ENCODE results near the gene CEP112. TPM values are rescaled to one million over a fixed set of nuclear protein-coding genes. Genes with fewer than 3 reads are reported as not detected.

Gene CEP112
- total and polyA plus RNA-seq, 2 donors = 12.4 to 36.6 TPM

DNA sequence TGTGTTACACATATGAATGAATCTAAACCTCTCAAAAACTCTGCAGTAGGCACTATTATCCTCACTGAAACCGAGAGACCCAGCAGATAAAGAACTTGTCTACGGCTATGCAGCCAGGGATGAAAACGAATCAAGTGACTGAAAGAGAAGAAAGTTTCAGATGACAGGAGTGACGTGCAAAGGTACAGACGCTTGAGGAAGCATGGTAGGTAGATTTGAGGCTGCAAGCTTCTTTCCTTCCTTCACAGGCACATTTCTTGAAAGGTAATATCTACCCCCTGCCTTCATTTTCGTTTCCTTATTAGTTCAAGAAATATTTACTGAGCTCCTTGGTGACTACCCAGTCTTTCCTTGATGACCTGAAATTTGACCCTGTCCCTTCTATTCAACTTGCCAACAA, 418.9 kb downstream of the CEP112 start:
- Histone ChIP-seq H3K4me3 (ENCODE audit: low read depth, low read length) (no peak overlapping the region), H3K4me1 (ENCODE audit: insufficient read depth) (no peaks in the 10 kb centered on the region), H3K27ac (ENCODE audit: low read depth) (no peak overlapping the region), H3K36me3 (ENCODE audit: insufficient read depth) (no peaks in the 10 kb centered on the region)
- WGBS = 83% methylated on average over 6 of the region's 6 CpGs
- DNase-seq (ENCODE audit: extremely low spot score) = no peak

DNA sequence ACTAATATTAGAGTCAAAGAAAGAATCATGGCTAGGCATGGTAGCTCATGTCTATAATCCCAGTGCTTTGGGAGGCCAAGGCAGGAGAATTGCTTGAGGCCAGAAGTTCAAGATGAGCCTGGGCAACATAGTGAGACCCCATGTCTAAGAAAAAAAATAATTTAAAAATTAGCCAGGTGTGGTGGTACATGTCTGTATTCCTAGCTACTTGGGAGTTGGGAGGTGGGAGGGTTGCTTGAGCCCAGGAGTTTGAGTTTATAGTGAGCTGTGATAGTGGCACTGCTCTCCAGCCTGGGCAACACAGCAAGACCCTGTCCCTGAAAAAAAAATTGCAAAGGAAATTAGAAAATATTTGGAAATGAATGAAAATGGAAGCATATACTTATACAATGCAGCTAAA, 420.2 kb downstream of the CEP112 start:
- Histone ChIP-seq H3K36me3 (ENCODE audit: insufficient read depth) (no peaks in the 10 kb centered on the region), H3K27ac (ENCODE audit: low read depth) (no peak overlapping the region), H3K4me1 (ENCODE audit: insufficient read depth) (no peaks in the 10 kb centered on the region), H3K4me3 (ENCODE audit: low read depth, low read length) (no peak overlapping the region)
- no peak for DNase-seq (ENCODE audit: extremely low spot score)

GRCh38 chr17:65763786-65764185, 428.1 kb downstream of the CEP112 start:
- DNase-seq (ENCODE audit: extremely low spot score) = no peak
- H3K27ac ChIP-seq (ENCODE audit: low read depth) = no peak overlapping the region
- H3K36me3 ChIP-seq (ENCODE audit: insufficient read depth) = no peaks in the 10 kb centered on the region
- 94% methylated on average over 1 of the region's 1 CpG for WGBS
- H3K4me3 ChIP-seq (ENCODE audit: low read depth, low read length) = no peak overlapping the region
- H3K4me1 ChIP-seq (ENCODE audit: insufficient read depth) = no peaks in the 10 kb centered on the region

- no peaks in the 10 kb centered on the region for H3K4me1 ChIP-seq (ENCODE audit: insufficient read depth)
- no peak for DNase-seq (ENCODE audit: extremely low spot score)
- WGBS = 97% methylated on average over 4 of the region's 4 CpGs
- H3K27ac ChIP-seq (ENCODE audit: low read depth) = no peak overlapping the region
- no peak overlapping the region for H3K4me3 ChIP-seq (ENCODE audit: low read depth, low read length)
- H3K36me3 ChIP-seq (ENCODE audit: insufficient read depth) = no peaks in the 10 kb centered on the region
Measured at GRCh38 chr17:65762973-65763372, 429.0 kb downstream of the CEP112 start.

DNA sequence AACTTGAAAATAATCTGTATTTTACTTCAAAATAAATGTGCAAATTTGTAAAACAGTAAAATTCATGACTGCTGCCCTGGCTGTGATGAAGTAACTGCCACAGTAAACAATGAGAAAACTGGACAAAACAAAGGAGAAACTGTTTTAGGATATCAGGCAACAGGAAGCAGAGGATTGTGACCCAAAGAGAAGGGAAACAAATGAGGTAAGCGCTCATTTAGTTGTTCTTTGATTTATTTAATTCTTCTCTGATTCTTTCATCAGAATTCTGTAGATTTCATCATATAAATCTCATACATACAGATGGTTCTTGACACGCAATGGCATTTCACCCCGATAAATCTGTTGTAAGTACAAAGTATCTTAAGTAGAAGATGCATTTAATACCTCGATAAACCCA, 432.4 kb downstream of the CEP112 start:
- WGBS = 93% methylated on average over 4 of the region's 4 CpGs
- Histone ChIP-seq H3K4me3 (ENCODE audit: low read depth, low read length) (no peak overlapping the region), H3K36me3 (ENCODE audit: insufficient read depth) (no peaks in the 10 kb centered on the region), H3K4me1 (ENCODE audit: insufficient read depth) (no peaks in the 10 kb centered on the region), H3K27ac (ENCODE audit: low read depth) (no peak overlapping the region)
- DNase-seq (ENCODE audit: extremely low spot score) = no peak

- no peak overlapping the region for H3K27ac ChIP-seq (ENCODE audit: low read depth)
- no peak overlapping the region for H3K4me3 ChIP-seq (ENCODE audit: low read depth, low read length)
- H3K36me3 ChIP-seq (ENCODE audit: insufficient read depth) = no peaks in the 10 kb centered on the region
- no peaks in the 10 kb centered on the region for H3K4me1 ChIP-seq (ENCODE audit: insufficient read depth)
- DNase-seq (ENCODE audit: extremely low spot score) = no peak
Measured at GRCh38 chr17:65756760-65757159, 435.2 kb downstream of the CEP112 start.

DNA sequence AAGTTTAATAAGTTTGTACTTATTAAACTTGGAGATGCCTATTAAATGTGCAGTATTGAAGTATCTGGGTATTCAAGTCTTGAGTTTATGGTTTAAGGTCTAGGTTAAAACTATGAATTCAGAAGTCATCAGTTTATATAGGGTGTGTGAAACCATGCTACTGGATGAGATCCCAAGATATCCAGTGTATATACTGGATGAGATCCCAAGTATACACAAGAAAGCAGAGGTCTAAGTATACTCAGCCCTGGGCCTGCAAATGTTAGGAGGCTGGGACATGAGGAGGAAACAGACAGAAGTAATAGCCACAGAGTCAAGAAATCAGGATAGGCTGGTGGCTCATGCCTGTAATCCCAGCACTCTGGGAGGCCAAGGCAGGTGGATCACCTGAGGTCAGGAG, 436.1 kb downstream of the CEP112 start:
- Histone ChIP-seq H3K4me1 (ENCODE audit: insufficient read depth) (no peaks in the 10 kb centered on the region), H3K36me3 (ENCODE audit: insufficient read depth) (no peaks in the 10 kb centered on the region), H3K4me3 (ENCODE audit: low read depth, low read length) (no peak overlapping the region), H3K27ac (ENCODE audit: low read depth) (no peak overlapping the region)
- no peak for DNase-seq (ENCODE audit: extremely low spot score)

DNA sequence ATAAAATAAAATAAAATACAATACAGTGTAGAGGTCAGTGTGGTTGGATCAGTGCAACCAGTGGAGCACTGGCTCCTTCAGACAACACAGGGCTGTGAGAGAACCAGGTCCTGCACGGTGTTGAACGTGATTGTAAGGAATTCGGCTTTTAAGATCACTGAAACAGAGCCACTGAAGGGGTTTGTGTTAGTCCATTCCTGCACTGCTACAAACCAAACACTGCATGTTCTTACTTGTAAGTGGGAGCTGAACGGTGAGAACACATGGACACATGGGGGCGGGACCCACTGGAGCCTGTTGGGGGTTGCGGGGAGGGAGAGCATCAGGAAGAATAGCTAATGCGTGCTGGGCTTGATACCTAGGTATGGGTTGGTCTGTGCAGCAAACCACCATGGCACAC, 437.3 kb downstream of the CEP112 start:
- no peaks in the 10 kb centered on the region for H3K36me3 ChIP-seq (ENCODE audit: insufficient read depth)
- DNase-seq (ENCODE audit: extremely low spot score) = no peak
- 92% methylated on average over 7 of the region's 7 CpGs for WGBS
- H3K27ac ChIP-seq (ENCODE audit: low read depth) = no peak overlapping the region
- no peak overlapping the region for H3K4me3 ChIP-seq (ENCODE audit: low read depth, low read length)
- H3K4me1 ChIP-seq (ENCODE audit: insufficient read depth) = no peaks in the 10 kb centered on the region

- DNase-seq (ENCODE audit: extremely low spot score) = no peak
- WGBS = 95% methylated on average over 2 of the region's 2 CpGs
- Histone ChIP-seq H3K4me1 (ENCODE audit: insufficient read depth) (no peaks in the 10 kb centered on the region), H3K36me3 (ENCODE audit: insufficient read depth) (no peaks in the 10 kb centered on the region), H3K4me3 (ENCODE audit: low read depth, low read length) (no peak overlapping the region), H3K27ac (ENCODE audit: low read depth) (no peak overlapping the region)
Measured at GRCh38 chr17:65754081-65754480, 437.9 kb downstream of the CEP112 start.

GRCh38 chr17:65753348-65753747, 438.6 kb downstream of the CEP112 start:
- DNase-seq (ENCODE audit: extremely low spot score) = no peak
- WGBS = 64% methylated on average over 4 of the region's 4 CpGs
- no peaks in the 10 kb centered on the region for H3K36me3 ChIP-seq (ENCODE audit: insufficient read depth)
- H3K27ac ChIP-seq (ENCODE audit: low read depth) = no peak overlapping the region
- no peak overlapping the region for H3K4me3 ChIP-seq (ENCODE audit: low read depth, low read length)
- no peaks in the 10 kb centered on the region for H3K4me1 ChIP-seq (ENCODE audit: insufficient read depth)

DNA sequence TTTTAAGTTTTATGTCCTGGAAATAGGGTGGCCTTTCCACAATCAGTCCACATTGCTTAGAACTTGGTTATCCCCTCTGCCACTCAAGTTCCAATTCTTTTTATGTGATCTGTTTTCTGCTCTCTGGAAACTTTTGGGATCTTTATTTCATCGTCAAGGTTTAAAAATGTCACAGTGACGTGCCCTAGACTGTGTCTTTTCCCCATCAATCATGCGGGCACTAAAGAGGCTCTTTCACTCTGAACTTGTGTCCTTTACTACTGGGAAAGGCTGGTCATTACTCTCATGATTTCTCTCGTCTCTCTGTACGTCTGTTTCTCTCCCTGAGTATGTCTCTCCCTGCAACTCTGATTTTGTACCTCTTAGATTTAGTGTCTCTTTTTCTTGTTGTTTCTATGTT, 440.7 kb downstream of the CEP112 start:
- no peak overlapping the region for H3K27ac ChIP-seq (ENCODE audit: low read depth)
- H3K4me1 ChIP-seq (ENCODE audit: insufficient read depth) = no peaks in the 10 kb centered on the region
- H3K36me3 ChIP-seq (ENCODE audit: insufficient read depth) = no peaks in the 10 kb centered on the region
- H3K4me3 ChIP-seq (ENCODE audit: low read depth, low read length) = no peak overlapping the region
- 66% methylated on average over 5 of the region's 5 CpGs for WGBS
- DNase-seq (ENCODE audit: extremely low spot score) = no peak

GRCh38 chr17:65750631-65751115, 441.3 kb downstream of the CEP112 start:
- no peak for DNase-seq (ENCODE audit: extremely low spot score)
- Histone ChIP-seq H3K27ac (ENCODE audit: low read depth) (no peak overlapping the region), H3K4me1 (ENCODE audit: insufficient read depth) (no peaks in the 10 kb centered on the region), H3K4me3 (ENCODE audit: low read depth, low read length) (no peak overlapping the region), H3K36me3 (ENCODE audit: insufficient read depth) (no peaks in the 10 kb centered on the region)
- 20% methylated on average over 2 of the region's 2 CpGs for WGBS

- WGBS = 88% methylated on average over 1 of the region's 1 CpG
- no peak for DNase-seq (ENCODE audit: extremely low spot score)
- Histone ChIP-seq H3K4me3 (ENCODE audit: low read depth, low read length) (no peak overlapping the region), H3K36me3 (ENCODE audit: insufficient read depth) (no peaks in the 10 kb centered on the region), H3K27ac (ENCODE audit: low read depth) (no peak overlapping the region), H3K4me1 (ENCODE audit: insufficient read depth) (no peaks in the 10 kb centered on the region)
Measured at GRCh38 chr17:65750166-65750565, 441.8 kb downstream of the CEP112 start.

DNA sequence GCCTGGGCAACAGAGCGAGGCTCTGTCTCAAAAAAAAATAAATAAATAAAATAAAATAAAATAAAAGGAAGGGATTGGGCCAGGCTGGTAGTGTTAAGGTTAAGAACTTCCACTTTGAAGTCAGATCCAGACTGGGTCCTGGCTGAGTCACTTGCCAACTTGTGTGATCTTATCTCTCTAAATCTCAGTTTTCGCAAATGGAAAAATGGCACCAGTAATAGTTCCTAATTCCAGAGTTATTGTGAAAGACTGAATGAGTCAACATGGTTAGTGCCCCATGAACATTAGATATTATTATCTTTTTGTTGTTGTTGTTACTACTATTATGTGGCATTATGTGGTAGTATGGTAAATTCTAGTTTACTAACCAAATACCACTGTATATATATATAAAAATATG, 442.5 kb downstream of the CEP112 start:
- DNase-seq (ENCODE audit: extremely low spot score) = no peak
- no peaks in the 10 kb centered on the region for H3K4me1 ChIP-seq (ENCODE audit: insufficient read depth)
- no peak overlapping the region for H3K4me3 ChIP-seq (ENCODE audit: low read depth, low read length)
- no peaks in the 10 kb centered on the region for H3K36me3 ChIP-seq (ENCODE audit: insufficient read depth)
- H3K27ac ChIP-seq (ENCODE audit: low read depth) = no peak overlapping the region
- 90% methylated on average over 2 of the region's 2 CpGs for WGBS

DNA sequence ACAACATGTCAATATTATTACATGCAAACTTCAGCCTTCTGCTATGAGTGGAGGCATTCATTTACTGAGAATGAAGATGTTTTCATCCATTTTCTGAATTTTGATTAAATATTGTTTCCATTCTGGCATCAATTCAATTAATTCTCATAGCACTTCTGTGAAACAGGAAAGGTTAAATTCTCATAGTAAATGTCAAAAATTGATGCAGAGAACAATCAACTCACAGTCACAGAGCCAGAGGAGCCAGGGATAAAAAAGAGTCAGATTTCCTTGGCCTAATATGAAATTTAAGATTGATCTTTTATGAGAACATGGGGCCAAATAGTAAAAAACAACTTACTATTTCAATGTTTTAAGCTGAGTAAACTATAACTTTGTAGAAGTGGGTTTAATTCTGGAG, 446.7 kb downstream of the CEP112 start:
- no peak for DNase-seq (ENCODE audit: extremely low spot score)
- no peaks in the 10 kb centered on the region for H3K4me1 ChIP-seq (ENCODE audit: insufficient read depth)
- H3K27ac ChIP-seq (ENCODE audit: low read depth) = no peak overlapping the region
- H3K36me3 ChIP-seq (ENCODE audit: insufficient read depth) = no peaks in the 10 kb centered on the region
- no peak overlapping the region for H3K4me3 ChIP-seq (ENCODE audit: low read depth, low read length)
